SW480 (cell line): ENCODE measurements around the gene EMC8.
"Not testable (repeated sequence)": the region's sequence is repeated elsewhere in the genome, so short reads cannot be mapped to it uniquely, and the experiment has no call there.

Source experiments
- DNase-seq: peaks from one replicate; pipeline ENCODE4 v3.0.0-alpha.2; 2016; ENCODE audit warnings: low spot score

The EMC8 gene

GRCh38 chr16:85834741-85835140, 35.4 kb upstream of the EMC8 start:
- DNase-seq: no peak

GRCh38 chr16:85833219-85833920, 34.0 kb upstream of the EMC8 start:
- no peak for DNase-seq

- no peak for DNase-seq
Measured at GRCh38 chr16:85832570-85833218, 33.4 kb upstream of the EMC8 start.

GRCh38 chr16:85830821-85831220, 31.5 kb upstream of the EMC8 start:
- no peak for DNase-seq

GRCh38 chr16:85829751-85830445, 30.6 kb upstream of the EMC8 start:
- no peak for DNase-seq

- no peak for DNase-seq
Measured at GRCh38 chr16:85829171-85829719, 29.9 kb upstream of the EMC8 start.

GRCh38 chr16:85828166-85828565, 28.8 kb upstream of the EMC8 start:
- DNase-seq: no peak

GRCh38 chr16:85826686-85827247, 27.4 kb upstream of the EMC8 start:
- DNase-seq: no peak

- no peak for DNase-seq
Measured at GRCh38 chr16:85825326-85825725, 26.0 kb upstream of the EMC8 start.

GRCh38 chr16:85824161-85825135, 25.1 kb upstream of the EMC8 start:
- DNase-seq: no peak

- no peak for DNase-seq
Measured at GRCh38 chr16:85823328-85823920, 24.1 kb upstream of the EMC8 start.

- no peak for DNase-seq
Measured at GRCh38 chr16:85822145-85822544, 22.8 kb upstream of the EMC8 start.

- peak; percentile 80 for DNase-seq
Measured at GRCh38 chr16:85821390-85822135, 22.2 kb upstream of the EMC8 start.

- DNase-seq: no peak
Measured at GRCh38 chr16:85820604-85821372, 21.4 kb upstream of the EMC8 start.

GRCh38 chr16:85819771-85820170, 20.4 kb upstream of the EMC8 start:
- DNase-seq: no peak

- DNase-seq: peak; percentile 55
Measured at GRCh38 chr16:85819245-85819644, 19.9 kb upstream of the EMC8 start.

- not testable (repeated sequence) for DNase-seq
Measured at GRCh38 chr16:85817195-85817594, 17.9 kb upstream of the EMC8 start.

GRCh38 chr16:85816159-85816558, 16.8 kb upstream of the EMC8 start:
- DNase-seq: no peak
